ENCODE results near the gene MYO15A. TPM values are rescaled to one million over a fixed set of nuclear protein-coding genes. Genes with fewer than 3 reads are reported as not detected.

MYO15A gene
- total RNA-seq, 2 donors from 2014 or later: 0.32 to 8.3 TPM

DNA sequence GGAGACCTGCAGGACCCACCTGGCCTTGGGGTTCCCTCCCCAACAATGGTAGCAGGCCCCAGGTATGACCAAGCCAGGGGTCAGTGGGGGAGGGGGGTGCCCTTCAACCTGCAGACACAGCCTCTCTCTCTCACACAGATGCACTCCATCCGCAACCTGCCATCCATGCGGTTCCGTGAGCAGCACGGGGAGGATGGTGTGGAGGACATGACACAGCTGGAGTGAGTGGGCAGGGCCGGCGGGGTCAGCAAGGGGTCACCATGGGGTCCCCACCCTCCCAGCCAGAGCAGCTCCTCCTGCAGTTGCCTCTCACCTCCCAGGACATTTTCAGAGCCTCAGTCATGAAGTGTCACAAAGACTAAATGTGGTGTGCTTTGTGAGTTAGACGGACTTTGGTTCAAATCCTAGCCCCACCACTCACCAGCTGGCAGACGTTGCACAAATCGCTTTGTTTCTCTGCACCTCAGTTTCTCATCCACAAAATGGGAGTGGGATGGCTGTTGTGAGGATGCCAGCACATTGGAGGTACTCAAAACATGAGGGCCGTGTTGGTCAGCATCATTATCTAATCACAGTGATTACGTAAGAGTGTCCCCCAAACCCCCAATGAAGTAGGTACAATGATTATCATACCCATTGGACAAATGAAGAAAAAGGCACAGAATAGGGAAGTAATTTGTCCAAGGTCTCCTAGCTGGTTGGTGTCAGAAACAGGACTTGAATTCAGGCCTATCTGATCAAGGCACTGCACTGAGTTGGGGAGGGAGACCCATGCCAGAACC lies 16.0 kb downstream of the MYO15A start:
- TF ChIP-seq, protein P1, sequence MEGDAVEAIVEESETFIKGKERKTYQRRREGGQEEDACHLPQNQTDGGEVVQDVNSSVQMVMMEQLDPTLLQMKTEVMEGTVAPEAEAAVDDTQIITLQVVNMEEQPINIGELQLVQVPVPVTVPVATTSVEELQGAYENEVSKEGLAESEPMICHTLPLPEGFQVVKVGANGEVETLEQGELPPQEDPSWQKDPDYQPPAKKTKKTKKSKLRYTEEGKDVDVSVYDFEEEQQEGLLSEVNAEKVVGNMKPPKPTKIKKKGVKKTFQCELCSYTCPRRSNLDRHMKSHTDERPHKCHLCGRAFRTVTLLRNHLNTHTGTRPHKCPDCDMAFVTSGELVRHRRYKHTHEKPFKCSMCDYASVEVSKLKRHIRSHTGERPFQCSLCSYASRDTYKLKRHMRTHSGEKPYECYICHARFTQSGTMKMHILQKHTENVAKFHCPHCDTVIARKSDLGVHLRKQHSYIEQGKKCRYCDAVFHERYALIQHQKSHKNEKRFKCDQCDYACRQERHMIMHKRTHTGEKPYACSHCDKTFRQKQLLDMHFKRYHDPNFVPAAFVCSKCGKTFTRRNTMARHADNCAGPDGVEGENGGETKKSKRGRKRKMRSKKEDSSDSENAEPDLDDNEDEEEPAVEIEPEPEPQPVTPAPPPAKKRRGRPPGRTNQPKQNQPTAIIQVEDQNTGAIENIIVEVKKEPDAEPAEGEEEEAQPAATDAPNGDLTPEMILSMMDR (IDR thresholded peaks at IDR 0.05): no peak
- intact Hi-C loops (cut with DNase I): no loop called here
- Histone ChIP-seq H3K27me3 (replicated peaks; ENCODE audit: insufficient read depth) (no peaks in the 10 kb centered on the region), H3K4me3 (no peak overlapping the region), H3K27ac (no peak overlapping the region), H3K36me3 (no peaks in the 10 kb centered on the region), H3K9me3 (no peaks in the 10 kb centered on the region), H3K4me1 (replicated peaks) (no peaks in the 10 kb centered on the region)
- no peak for DNase-seq (ENCODE audit: low spot score)
- WGBS: 71% methylated on average over 11 of the region's 11 CpGs

DNA sequence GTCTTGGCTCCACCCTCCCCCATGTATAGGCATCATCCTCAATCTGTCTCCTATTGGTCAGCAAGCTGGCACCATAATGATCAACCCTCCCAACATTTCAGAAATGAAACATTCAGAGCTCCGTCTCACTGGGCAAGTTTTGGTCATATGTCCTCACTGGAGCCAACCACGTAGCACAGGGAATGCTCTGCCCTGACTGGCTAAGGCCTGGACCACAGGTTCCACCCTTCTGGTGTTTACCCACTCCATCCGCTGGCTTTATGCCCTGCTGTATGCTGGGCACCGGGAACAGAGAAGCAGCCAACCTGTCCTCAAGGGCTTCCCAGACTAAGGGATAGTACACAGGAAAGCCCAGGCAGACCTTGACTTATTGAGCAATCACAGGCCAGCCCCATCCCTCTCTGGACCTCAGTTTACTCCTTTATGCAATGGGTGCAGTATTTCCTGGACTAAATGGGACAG lies 20.5 kb downstream of the MYO15A start:
- DNase-seq (ENCODE audit: low spot score): peak; percentile 83
- intact Hi-C loops (cut with DNase I): no loop called here
- H3K4me3 ChIP-seq: no peak overlapping the region
- no peaks in the 10 kb centered on the region for H3K9me3 ChIP-seq
- no peaks in the 10 kb centered on the region for H3K27me3 ChIP-seq (replicated peaks; ENCODE audit: insufficient read depth)
- no peaks in the 10 kb centered on the region for H3K4me1 ChIP-seq (replicated peaks)
- TF ChIP-seq POLR2A (IDR thresholded peaks at IDR 0.05): no peak
- TF ChIP-seq POLR2AphosphoS5 (IDR thresholded peaks at IDR 0.05): peak; percentile 84
- TF ChIP-seq, protein P1 (IDR thresholded peaks at IDR 0.05): no peak
- WGBS: 34% methylated on average over 4 of the region's 4 CpGs
- H3K27ac ChIP-seq: no peak overlapping the region
- H3K36me3 ChIP-seq: no peaks in the 10 kb centered on the region

DNA sequence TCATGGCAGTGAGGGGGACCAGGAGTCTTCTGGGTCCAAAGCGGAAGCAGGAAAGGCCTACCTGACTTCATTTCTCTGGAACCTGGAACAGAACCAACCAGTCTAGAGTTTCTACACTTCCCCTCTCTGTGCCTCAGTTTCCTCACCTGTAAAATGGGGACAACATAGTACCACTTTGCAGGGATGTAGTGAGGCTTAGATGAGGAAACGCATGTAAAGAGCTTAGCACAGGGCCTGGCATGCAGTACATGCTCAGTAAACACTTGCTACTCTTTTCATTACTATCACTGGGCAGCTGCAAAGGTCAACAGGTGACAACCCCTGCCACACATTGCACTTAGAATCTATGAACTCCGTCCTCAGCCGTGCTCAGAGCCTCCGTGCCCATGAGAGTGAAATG lies 24.2 kb downstream of the MYO15A start:
- H3K9me3 ChIP-seq: no peaks in the 10 kb centered on the region
- TF ChIP-seq POLR2AphosphoS5 (IDR thresholded peaks at IDR 0.05) (no peak), POLR2A (IDR thresholded peaks at IDR 0.05) (no peak)
- TF ChIP-seq, protein P1 (IDR thresholded peaks at IDR 0.05): no peak
- H3K27ac ChIP-seq: no peak overlapping the region
- H3K36me3 ChIP-seq: no peaks in the 10 kb centered on the region
- no peaks in the 10 kb centered on the region for H3K4me1 ChIP-seq (replicated peaks)
- WGBS: 86% methylated on average over 5 of the region's 5 CpGs
- intact Hi-C loops (cut with DNase I): no loop called here
- H3K4me3 ChIP-seq: no peak overlapping the region
- H3K27me3 ChIP-seq (replicated peaks; ENCODE audit: insufficient read depth): no peaks in the 10 kb centered on the region
- no peak for DNase-seq (ENCODE audit: low spot score)

DNA sequence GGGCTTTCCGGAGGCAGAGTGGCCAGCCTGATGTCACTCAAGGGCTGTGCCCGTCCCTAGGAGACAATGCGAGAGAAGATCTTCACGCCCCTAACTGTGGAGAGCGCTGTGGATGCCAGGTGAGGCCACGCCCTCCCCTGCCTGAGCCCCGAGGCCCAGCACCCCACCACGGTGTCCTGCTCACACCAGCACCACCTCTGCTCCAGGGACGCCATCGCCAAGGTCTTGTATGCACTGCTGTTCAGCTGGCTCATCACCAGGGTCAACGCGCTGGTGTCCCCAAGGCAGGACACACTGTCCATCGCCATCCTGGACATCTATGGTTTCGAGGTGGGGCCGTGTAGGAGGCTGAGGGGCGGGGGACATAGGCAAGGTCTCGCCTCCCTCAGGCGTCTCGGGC lies 27.8 kb downstream of the MYO15A start:
- DNase-seq (ENCODE audit: low spot score): no peak
- Histone ChIP-seq H3K9me3 (no peaks in the 10 kb centered on the region), H3K27me3 (replicated peaks; ENCODE audit: insufficient read depth) (no peaks in the 10 kb centered on the region), H3K4me1 (replicated peaks) (no peaks in the 10 kb centered on the region), H3K4me3 (no peak overlapping the region), H3K27ac (no peak overlapping the region), H3K36me3 (no peaks in the 10 kb centered on the region)
- 68% methylated on average over 18 of the region's 19 CpGs for WGBS
- TF ChIP-seq, protein P1 (IDR thresholded peaks at IDR 0.05): no peak
- TF ChIP-seq POLR2A (IDR thresholded peaks at IDR 0.05): no peak
- no peak for TF ChIP-seq POLR2AphosphoS5 (IDR thresholded peaks at IDR 0.05)
- intact Hi-C loops (cut with DNase I): no loop called here
